IPS-NIHi11 (cell line): Measurements from ENCODE around the gene CNR1.

Experiments
- DNase-seq: peaks from one replicate; pipeline ENCODE4 v3.0.0; 2012; ENCODE audit warnings: mixed read lengths, low spot score

CNR1 gene

GRCh38 chr6:88143421-88144157, 22.6 kb downstream of the CNR1 start:
- no peak for DNase-seq

DNA sequence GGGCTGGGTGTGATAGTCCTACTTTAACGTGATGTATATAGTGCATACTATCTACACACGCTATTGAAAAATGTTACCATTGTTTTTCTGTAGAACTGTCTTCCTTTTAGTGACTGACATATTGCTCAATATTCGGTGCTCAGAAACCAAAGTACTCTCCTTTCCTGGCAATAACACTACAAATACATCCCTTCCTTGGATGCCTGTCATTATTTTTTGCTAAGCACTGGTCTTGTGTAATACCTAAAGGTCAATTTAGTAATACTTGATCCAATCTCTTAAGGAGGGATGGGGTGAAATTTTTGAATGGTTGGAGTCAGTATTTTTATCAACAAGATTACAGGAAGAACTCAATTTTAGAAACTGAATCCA, 23.9 kb downstream of the CNR1 start:
- no peak for DNase-seq

- DNase-seq, result no peak
Observed at GRCh38 chr6:88141561-88142296, 24.4 kb downstream of the CNR1 start.

DNA sequence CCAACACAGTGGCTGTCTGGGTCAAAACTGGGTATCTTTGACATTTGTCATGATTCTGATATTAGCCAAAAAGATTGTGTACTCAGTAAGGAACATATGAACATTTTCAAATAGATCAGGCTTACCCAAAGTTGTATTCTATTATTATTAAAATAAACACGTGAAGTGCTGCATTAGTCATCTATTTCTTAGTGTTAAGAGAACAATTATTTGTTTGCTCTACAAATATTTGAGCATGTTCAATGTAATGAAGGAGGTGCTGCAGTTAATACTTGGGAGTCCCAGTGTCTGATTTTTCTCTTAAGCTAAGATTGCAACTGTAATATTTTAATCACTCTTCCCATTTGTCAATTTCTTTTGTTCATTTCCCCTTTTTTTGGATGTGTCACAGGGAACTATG, 28.2 kb downstream of the CNR1 start:
- no peak for DNase-seq

DNA sequence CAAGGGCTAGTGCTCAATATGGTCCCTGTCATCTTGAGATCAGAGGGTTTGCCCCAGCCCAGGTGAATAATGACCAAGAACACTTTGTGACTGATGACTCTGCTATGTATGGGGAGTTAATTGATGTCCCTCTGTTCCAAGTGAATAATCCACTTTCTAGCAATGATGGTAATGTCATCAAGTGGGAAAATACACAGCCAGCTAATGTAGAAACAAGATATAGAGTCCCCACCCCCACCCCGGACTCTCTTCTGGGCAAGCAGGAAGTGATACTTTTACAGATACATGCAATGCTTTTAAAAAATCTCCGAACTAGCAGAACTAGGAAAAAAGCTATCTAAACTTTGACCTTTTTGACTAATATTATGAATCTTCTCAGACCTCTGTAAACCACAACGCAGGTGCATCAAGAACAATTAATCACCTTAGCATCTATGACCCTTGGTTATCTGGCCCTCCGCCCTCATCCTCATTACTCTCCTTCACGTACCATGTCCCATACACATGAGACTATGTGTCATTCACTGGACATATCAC, 30.5 kb downstream of the CNR1 start:
- no peak for DNase-seq

DNA sequence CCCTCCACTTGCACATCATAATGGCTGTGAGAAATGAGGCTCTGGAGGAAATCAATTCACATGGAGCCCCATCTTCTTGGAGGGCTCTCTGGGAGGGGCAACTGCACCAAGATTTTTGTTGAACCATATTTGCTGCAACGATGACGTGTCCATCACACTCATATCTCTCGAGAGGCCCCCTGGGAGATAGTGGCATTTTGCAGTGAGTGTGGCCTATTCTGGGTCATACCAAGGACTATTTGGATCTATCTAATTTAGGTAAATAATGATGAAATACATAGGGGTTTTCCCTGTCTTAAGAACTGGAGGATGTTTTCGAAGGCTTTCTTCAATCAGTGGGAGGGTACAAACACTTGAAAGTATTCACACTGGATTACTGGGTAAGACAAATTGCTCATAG, 31.6 kb downstream of the CNR1 start:
- no peak for DNase-seq

DNA sequence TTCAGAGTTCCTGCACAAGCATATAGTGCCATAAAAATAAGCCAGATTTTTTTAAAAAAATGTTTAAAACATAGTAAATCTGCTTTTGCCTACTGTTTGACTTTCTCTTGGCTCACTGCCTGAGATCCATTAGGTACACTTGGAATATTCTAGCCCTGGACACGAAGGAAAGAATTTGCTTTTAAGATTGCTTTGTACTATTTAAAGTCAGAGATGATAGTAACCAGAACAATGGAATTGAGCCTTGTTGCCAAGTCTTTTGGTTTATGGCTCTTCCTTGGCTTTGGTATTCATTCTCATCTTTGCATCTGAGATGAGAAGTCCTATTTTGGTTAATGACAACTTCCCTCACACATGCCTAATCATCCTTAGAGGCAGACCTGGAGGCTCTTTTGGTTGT, 32.4 kb downstream of the CNR1 start:
- no peak for DNase-seq

- DNase-seq, result no peak
Observed at GRCh38 chr6:88124925-88125557, 41.1 kb downstream of the CNR1 start.

- DNase-seq, result no peak
Observed at GRCh38 chr6:88120635-88121034, 45.5 kb downstream of the CNR1 start.

DNA sequence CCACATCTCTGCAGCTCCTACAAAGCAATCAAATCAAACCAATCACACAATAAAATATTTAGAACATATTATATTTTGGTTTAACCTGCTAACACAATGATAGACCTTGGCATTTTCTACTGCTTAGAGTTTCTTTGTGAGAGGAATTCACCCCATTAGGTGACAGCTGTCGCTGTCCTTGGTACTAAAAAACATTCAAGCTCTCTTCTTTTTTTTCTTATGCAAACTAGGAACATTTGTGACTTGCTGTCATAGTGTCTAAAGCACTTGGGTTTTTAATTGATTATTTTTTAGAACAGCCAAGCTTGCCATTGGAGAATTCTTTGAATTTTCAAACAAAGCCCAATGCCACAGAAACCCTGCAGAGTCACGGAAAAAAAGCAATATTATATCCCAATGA, 46.4 kb downstream of the CNR1 start:
- peak; percentile 42 for DNase-seq

DNA sequence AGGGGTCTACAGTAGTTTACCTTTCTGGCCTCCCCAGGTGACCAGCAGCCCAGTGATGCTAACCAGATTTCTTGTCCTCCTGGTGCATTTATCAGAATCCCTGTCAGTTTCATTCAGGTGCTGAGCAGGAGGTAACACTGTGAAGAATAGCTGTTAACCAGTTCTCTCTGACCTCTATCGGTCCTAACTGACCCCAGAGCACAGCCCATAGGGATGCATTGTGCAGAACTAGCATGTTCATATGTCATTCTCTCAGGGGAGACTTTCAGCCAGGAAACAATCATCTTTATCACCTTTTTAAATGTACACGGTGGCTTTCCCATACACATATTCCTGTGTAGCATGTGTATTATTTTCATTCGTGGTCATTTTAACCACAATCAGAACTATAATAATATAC, 49.9 kb downstream of the CNR1 start:
- no peak for DNase-seq

GRCh38 chr6:88115307-88115706, 50.8 kb downstream of the CNR1 start:
- DNase-seq, result no peak

DNA sequence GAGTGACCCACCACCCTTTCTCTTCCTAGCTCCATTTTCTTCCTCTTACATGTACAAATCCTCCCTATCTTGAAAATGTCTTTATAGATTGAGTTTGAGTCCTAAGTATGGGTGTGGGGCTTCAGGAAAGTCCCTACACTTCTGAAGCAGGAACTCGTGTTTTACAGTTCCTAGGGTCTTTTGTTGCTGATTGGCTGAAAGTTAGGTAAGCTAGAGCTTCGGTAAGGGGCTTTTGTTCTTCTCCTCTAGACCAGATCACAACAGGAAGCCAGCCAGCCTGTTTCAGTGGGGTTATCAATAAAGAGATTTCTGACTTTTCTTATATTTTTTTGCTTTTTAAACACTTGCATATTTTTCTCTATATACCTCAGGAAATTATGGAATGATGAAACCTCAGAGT, 51.3 kb downstream of the CNR1 start:
- DNase-seq, result no peak

DNA sequence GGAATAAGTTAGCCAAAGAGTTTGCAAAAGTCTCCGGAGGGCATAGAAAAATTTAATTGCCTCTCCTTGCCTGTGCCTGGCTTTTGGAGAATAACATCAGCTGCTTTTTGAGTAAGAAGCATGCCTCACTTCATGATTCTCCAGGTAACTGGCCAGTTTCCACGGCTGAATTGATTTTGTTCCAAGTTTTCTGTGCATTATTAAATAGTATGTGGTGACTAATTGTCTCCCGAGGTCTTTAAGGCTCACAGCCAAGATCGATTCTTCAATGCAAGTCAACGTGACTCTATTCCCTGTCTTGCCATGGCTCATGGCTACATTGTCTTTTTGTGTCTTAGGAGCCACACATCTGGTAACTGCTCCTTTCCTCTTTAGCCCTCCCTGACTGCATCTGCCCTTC, 54.2 kb downstream of the CNR1 start:
- DNase-seq, result no peak

DNA sequence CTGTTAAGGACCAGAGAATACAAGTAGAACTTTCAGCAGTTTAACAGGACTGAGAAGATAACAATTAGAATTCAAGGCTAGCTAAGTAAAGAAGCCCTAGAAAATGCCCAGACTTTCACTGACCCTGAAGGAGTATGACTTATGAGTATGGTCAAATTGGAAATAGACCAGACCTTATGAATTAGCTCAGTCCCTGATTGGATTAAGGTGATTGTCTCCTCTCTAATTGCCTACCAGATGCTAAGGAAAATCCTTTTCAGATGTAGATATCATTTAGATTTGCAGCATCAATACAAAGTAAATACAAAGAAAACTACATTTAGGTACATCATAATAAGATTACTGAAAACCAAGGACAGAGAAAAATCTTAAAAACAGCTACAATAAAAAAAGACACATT, 58.9 kb downstream of the CNR1 start:
- no peak for DNase-seq

- DNase-seq, result no peak
Observed at GRCh38 chr6:88105741-88106340, 60.3 kb downstream of the CNR1 start.
